Sigmoid colon (tissue), 7 donors: ENCODE measurements around the gene DYNC1LI2. TPM values are rescaled to one million over a fixed set of nuclear protein-coding genes. Genes with fewer than 3 reads are reported as not detected.
A peak's percentile ranks its signal among the peaks of the same experiment; 100 is the strongest.

Experiments used
- DNase-seq: peaks from one replicate; pipeline ENCODE4 v3.0.0-alpha.2; 2019
- H3K27ac ChIP-seq, 4 donors: fragments of 200-600 bp; sonication (generic); one replicate each; pipeline ENCODE4 v1.5.1; 2016 to 2019; ENCODE audit warnings: mild to moderate bottlenecking in 1 of 4
- H3K27me3 ChIP-seq, 3 donors: fragments of 200-600 bp; sonication (generic); one replicate each; pipeline ENCODE4 v1.5.1; 2019; ENCODE audit warnings: mild to moderate bottlenecking in 1 of 3
- H3K36me3 ChIP-seq, 4 donors: fragments of 200-600 bp; sonication (generic); one replicate each; pipeline ENCODE4 v1.5.1; 2016 to 2019
- H3K4me1 ChIP-seq, 4 donors: fragments of 200-600 bp; sonication (generic); one replicate each; pipeline ENCODE4 v1.5.1; 2017 to 2019
- H3K4me3 ChIP-seq, 4 donors: fragments of 200-600 bp; sonication (generic); one replicate each; pipeline ENCODE4 v1.5.1; 2017 to 2019; ENCODE audit warnings: mild to moderate bottlenecking in 2 of 4, moderate library complexity in 1 of 4
- H3K9me3 ChIP-seq, 4 donors: fragments of 200-600 bp in 3 of 4; sonication (generic) in 3 of 4; one replicate each; pipeline versions ENCODE4 v1.5.1 to v1.6.1; 2013 to 2019
- CTCF ChIP-seq, 4 experiments: fragments of 450-650 bp in 3 of 4; fragments of 200-600 bp in 1 of 4; IDR thresholded peaks; one replicate each; pipeline ENCODE4 v1.5.1; 2016 to 2019; ENCODE audit warnings: antibody characterized with exemption in 4 of 4, mild to moderate bottlenecking in 3 of 4, moderate library complexity in 2 of 4
- EP300 ChIP-seq, 4 donors: sonication (generic); formaldehyde crosslinking; IDR thresholded peaks; one replicate each; pipeline ENCODE4 v1.6.1; 2017; ENCODE audit warnings: antibody characterized with exemption in 4 of 4
- POLR2A ChIP-seq, 2 donors: fragments of 450-650 bp; IDR thresholded peaks; one replicate each; pipeline ENCODE4 v1.6.1; 2016; ENCODE audit warnings: antibody characterized with exemption in 2 of 2, mild to moderate bottlenecking in 2 of 2, moderate library complexity in 2 of 2
- POLR2AphosphoS5 ChIP-seq, 4 donors: sonication (generic); formaldehyde crosslinking; IDR thresholded peaks; one replicate each; pipeline ENCODE4 v1.6.1; 2017; ENCODE audit warnings: antibody characterized with exemption in 4 of 4
- WGBS, 2 donors: extraction: QIAGEN DNeasy Blood & Tissue Kit; methylation state at CpG; one replicate each; pipeline ENCODE4 v1.1.7; 2013; 5-methylcytosine and 5-hydroxymethylcytosine counted together
- intact Hi-C: fragments of 100-400 bp; cut with DNase I; formaldehyde crosslinking; loops from one replicate; pipeline ENCODE4 v1.15.1; 2023
- polyA plus RNA-seq, 3 donors: library from polyadenylated mRNA; stranded (reverse); fragments of 200-250 nt; gene quantifications; one replicate each; pipeline ENCODE4 v1.2.3, GENCODE V29; 2013
- total RNA-seq, 4 donors: library from RNA; depleted of rRNA; stranded (reverse); fragments of >200 nt; gene quantifications; one replicate each; pipeline ENCODE4 v1.1.0, GENCODE V29; 2016
- donor health status: healthy with polysubstance abuse.
- donor health status: Bipolar disorder and iron deficiency.
- donor health status: healthy.

The DYNC1LI2 gene
- total and polyA plus RNA-seq, 7 donors: 52.9 to 327 (median 164) TPM

GRCh38 chr16:66754819-66755218 is 3.4 kb upstream of the DYNC1LI2 start:
- TF ChIP-seq EP300 (IDR thresholded peaks at IDR 0.05) (no peak), POLR2AphosphoS5 (IDR thresholded peaks at IDR 0.05) (no peak), POLR2A (IDR thresholded peaks at IDR 0.05) (no peak), CTCF (IDR thresholded peaks at IDR 0.05) (no peak)
- Histone ChIP-seq H3K4me3 (no peak overlapping the region), H3K27ac (no peak overlapping the region), H3K27me3 (no peaks in the 10 kb centered on the region), H3K9me3 (no peaks in the 10 kb centered on the region), H3K36me3 (no peaks in the 10 kb centered on the region), H3K4me1 (peaks cover 0 to 17% (median 16%) of the 10 kb centered on the region in 4 donors)
- intact Hi-C loops: loop anchor here (5.0 to 10.0 kb wide), 4 partner anchors 93 to 350 kb away; partner anchors contain the start of genes CKLF and TK2
- WGBS, 2 donors: 60 to 70% methylated on average over 3 of the region's 3 CpGs
- no peak for DNase-seq

GRCh38 chr16:66754211-66754610 is 2.8 kb upstream of the DYNC1LI2 start:
- no peak for DNase-seq
- Histone ChIP-seq H3K27me3 (no peaks in the 10 kb centered on the region), H3K36me3 (peaks cover 0 to 1% (median 0%) of the 10 kb centered on the region in 4 donors), H3K4me1 (peaks cover 0 to 23% (median 22%) of the 10 kb centered on the region in 4 donors), H3K9me3 (no peaks in the 10 kb centered on the region), H3K27ac (no peak overlapping the region), H3K4me3 (no peak overlapping the region)
- TF ChIP-seq EP300 (IDR thresholded peaks at IDR 0.05) (no peak), CTCF (IDR thresholded peaks at IDR 0.05) (no peak)
- intact Hi-C loops: loop anchor here (5.0 to 10.0 kb wide), 4 partner anchors 92 to 349 kb away; partner anchors contain the start of genes CKLF and TK2
- 94 to 95% methylated on average over 2 of the region's 2 CpGs for WGBS, 2 donors

- peaks cover 0 to 12% (median 0%) of the 10 kb centered on the region in 4 donors for H3K36me3 ChIP-seq
- no peak overlapping the region for H3K4me3 ChIP-seq
- no peak overlapping the region for H3K27ac ChIP-seq
- DNase-seq: no peak
- TF ChIP-seq CTCF (IDR thresholded peaks at IDR 0.05) (no peak), POLR2A (IDR thresholded peaks at IDR 0.05) (no peak), EP300 (IDR thresholded peaks at IDR 0.05) (no peak), POLR2AphosphoS5 (IDR thresholded peaks at IDR 0.05) (no peak)
- no peaks in the 10 kb centered on the region for H3K9me3 ChIP-seq
- H3K4me1 ChIP-seq: peaks cover 0 to 34% (median 32%) of the 10 kb centered on the region in 4 donors
- intact Hi-C loops: loop anchor here (5.0 to 10.0 kb wide), 4 partner anchors 91 to 348 kb away; partner anchors contain the start of genes CKLF and TK2
- H3K27me3 ChIP-seq: no peaks in the 10 kb centered on the region
- WGBS, 2 donors: 97% methylated on average over 2 of the region's 2 CpGs
These were observed 1.5 kb upstream of the DYNC1LI2 start for GRCh38 chr16:66752958-66753357.

GRCh38 chr16:66752379-66752778 is 970 bp upstream of the DYNC1LI2 start:
- Histone ChIP-seq H3K4me3 (peak overlapping the region in 1 of 4 donors; percentile 94), H3K9me3 (no peaks in the 10 kb centered on the region), H3K27ac (peak overlapping the region in 1 of 4 donors; percentile 90), H3K4me1 (peaks cover 0 to 38% (median 34%) of the 10 kb centered on the region in 4 donors), H3K27me3 (no peaks in the 10 kb centered on the region), H3K36me3 (peaks cover 0 to 17% (median 0%) of the 10 kb centered on the region in 4 donors)
- intact Hi-C loops: loop anchor here (5.0 to 10.0 kb wide), 4 partner anchors 90 to 348 kb away; partner anchors contain the start of genes CKLF and TK2
- TF ChIP-seq EP300 (IDR thresholded peaks at IDR 0.05) (no peak), POLR2A (IDR thresholded peaks at IDR 0.05) (no peak), POLR2AphosphoS5 (IDR thresholded peaks at IDR 0.05) (no peak), CTCF (IDR thresholded peaks at IDR 0.05) (no peak)
- no peak for DNase-seq
- WGBS, 2 donors: 80 to 85% methylated on average over 6 of the region's 6 CpGs

- TF ChIP-seq POLR2A (IDR thresholded peaks at IDR 0.05): no peak
- peak in 2 of 4 experiments; percentile 24 to 42 for TF ChIP-seq CTCF (IDR thresholded peaks at IDR 0.05)
These were observed 548 bp upstream of the DYNC1LI2 start for GRCh38 chr16:66751992-66752322.

More at GRCh38 chr16:66751992-66752322, 548 bp upstream of the DYNC1LI2 start:
- H3K9me3 ChIP-seq: no peaks in the 10 kb centered on the region
- H3K27me3 ChIP-seq: no peaks in the 10 kb centered on the region
- intact Hi-C loops: loop anchor here (5.0 to 10.0 kb wide), 4 partner anchors 90 to 347 kb away; partner anchors contain the start of genes CKLF and TK2
- peaks cover 0 to 43% (median 38%) of the 10 kb centered on the region in 4 donors for H3K4me1 ChIP-seq
- peak overlapping the region; percentile 87 to 96 (median 90) for H3K27ac ChIP-seq
- H3K4me3 ChIP-seq: peak overlapping the region; percentile 78 to 96 (median 94)
- 31 to 50% methylated on average over 3 of the region's 3 CpGs for WGBS, 2 donors
- no peak for DNase-seq
- peaks cover 0 to 22% (median 0%) of the 10 kb centered on the region in 4 donors for H3K36me3 ChIP-seq
